Loucy (cell line): ENCODE data around the gene RYR2.

Experiments used
- H2AFZ ChIP-seq: fragments of 200-600 bp; sonication (generic); 2 replicates; pipeline ENCODE4 v1.6.0; 2016; ENCODE audit warnings: antibody characterized with exemption, mild to moderate bottlenecking, low read length, moderate library complexity
- H3F3A ChIP-seq: fragments of 200-600 bp; 2 replicates; pipeline ENCODE4 v1.6.0; 2016; ENCODE audit warnings: antibody characterized with exemption, low read depth, mild to moderate bottlenecking
- H3K27me3 ChIP-seq: fragments of 200-600 bp; sonication (generic); 2 replicates; pipeline ENCODE4 v1.6.1; 2014; ENCODE audit warnings: low read length, mild to moderate bottlenecking; ENCODE audit not compliant: insufficient read depth, poor library complexity, severe bottlenecking
- H3K36me3 ChIP-seq: fragments of 200-600 bp; sonication (generic); 2 replicates; pipeline ENCODE4 v1.6.1; 2016; ENCODE audit warnings: low read length; ENCODE audit not compliant: insufficient read depth
- H3K4me1 ChIP-seq: fragments of 200-600 bp; sonication (generic); 2 replicates; pipeline ENCODE4 v1.5.1; 2014; ENCODE audit warnings: low read length, mild to moderate bottlenecking; ENCODE audit not compliant: insufficient read depth, poor library complexity, severe bottlenecking
- H3K4me2 ChIP-seq: fragments of 200-600 bp; sonication (generic); 2 replicates; pipeline ENCODE4 v1.6.0; 2014; ENCODE audit warnings: antibody characterized with exemption, low read length, low read depth, mild to moderate bottlenecking; ENCODE audit not compliant: poor library complexity, severe bottlenecking
- H3K4me3 ChIP-seq: fragments of 200-600 bp; sonication (generic); 2 replicates; pipeline ENCODE4 v1.5.1; 2014; ENCODE audit warnings: low read length, mild to moderate bottlenecking, mixed read lengths; ENCODE audit not compliant: poor library complexity, severe bottlenecking
- H3K79me2 ChIP-seq: fragments of 200-600 bp; sonication (generic); 2 replicates; pipeline ENCODE4 v1.6.1; 2014; ENCODE audit warnings: low read length; ENCODE audit not compliant: insufficient read depth
- H3K9ac ChIP-seq: fragments of 200-600 bp; sonication (generic); 2 replicates; pipeline ENCODE4 v1.6.0; 2014; ENCODE audit warnings: mild to moderate bottlenecking, low read depth, low read length, moderate library complexity; ENCODE audit not compliant: poor library complexity, severe bottlenecking
- H3K9me2 ChIP-seq: fragments of 200-600 bp; sonication (generic); replicated peaks from 2 replicates; pipeline ENCODE4 v1.6.1; 2016; ENCODE audit warnings: low read depth, low read length, mixed read lengths
- H3K9me3 ChIP-seq: fragments of 200-600 bp; sonication (generic); 2 replicates; pipeline ENCODE4 v1.6.1; 2014; ENCODE audit warnings: mild to moderate bottlenecking, antibody characterized with exemption, low read length, low read depth; ENCODE audit not compliant: insufficient read depth
- H4K20me1 ChIP-seq: fragments of 200-600 bp; sonication (generic); 2 replicates; pipeline ENCODE4 v1.6.0; 2014; ENCODE audit warnings: antibody characterized with exemption, low read length, mild to moderate bottlenecking; ENCODE audit not compliant: insufficient read depth, poor library complexity, severe bottlenecking
- CTCF ChIP-seq: fragments of 200-600 bp; sonication (generic); conservative IDR thresholded peaks from 2 replicates; pipeline ENCODE4 v1.5.1; 2014; ENCODE audit warnings: mild to moderate bottlenecking, antibody characterized with exemption, low read length
- EZH2phosphoT487 ChIP-seq: fragments of 200-600 bp; IDR thresholded peaks from 2 replicates; pipeline ENCODE4 v1.6.1; 2018; ENCODE audit warnings: antibody characterized with exemption, mild to moderate bottlenecking, moderate library complexity, borderline replicate concordance

The RYR2 gene

GRCh38 chr1:237503292-237503691, 461.3 kb downstream of the RYR2 start:
- no peak overlapping the region for H2AFZ ChIP-seq
- H3F3A ChIP-seq, result no peaks in the 10 kb centered on the region
- no peaks in the 10 kb centered on the region for H4K20me1 ChIP-seq
- H3K4me2 ChIP-seq, result no peak overlapping the region
- no peaks in the 10 kb centered on the region for H3K36me3 ChIP-seq
- H3K4me3 ChIP-seq, result no peak overlapping the region
- H3K79me2 ChIP-seq, result no peaks in the 10 kb centered on the region
- H3K9ac ChIP-seq, result no peak overlapping the region
- H3K9me2 ChIP-seq, result no peaks in the 10 kb centered on the region
- H3K27me3 ChIP-seq, result no peaks in the 10 kb centered on the region
- TF ChIP-seq EZH2phosphoT487, result no peak
- no peaks in the 10 kb centered on the region for H3K9me3 ChIP-seq
- no peaks in the 10 kb centered on the region for H3K4me1 ChIP-seq

GRCh38 chr1:237507005-237507404, 465.0 kb downstream of the RYR2 start:
- no peaks in the 10 kb centered on the region for H4K20me1 ChIP-seq
- no peaks in the 10 kb centered on the region for H3K9me3 ChIP-seq
- no peaks in the 10 kb centered on the region for H3K36me3 ChIP-seq
- no peaks in the 10 kb centered on the region for H3K79me2 ChIP-seq
- no peaks in the 10 kb centered on the region for H3F3A ChIP-seq
- no peaks in the 10 kb centered on the region for H3K27me3 ChIP-seq
- no peak overlapping the region for H3K9ac ChIP-seq
- H3K4me1 ChIP-seq, result no peaks in the 10 kb centered on the region
- no peak overlapping the region; the same call in 1 of the 2 replicates for H2AFZ ChIP-seq
- TF ChIP-seq EZH2phosphoT487 (no peak), CTCF (no peak)
- no peaks in the 10 kb centered on the region for H3K9me2 ChIP-seq
- H3K4me2 ChIP-seq, result no peak overlapping the region
- no peak overlapping the region for H3K4me3 ChIP-seq

- Histone ChIP-seq H2AFZ (no peak overlapping the region), H3K4me2 (no peak overlapping the region), H3K27me3 (no peaks in the 10 kb centered on the region), H3K4me1 (no peaks in the 10 kb centered on the region), H3K9me2 (no peaks in the 10 kb centered on the region), H4K20me1 (no peaks in the 10 kb centered on the region), H3K9me3 (no peaks in the 10 kb centered on the region), H3K79me2 (no peaks in the 10 kb centered on the region), H3K9ac (no peak overlapping the region), H3F3A (no peaks in the 10 kb centered on the region), H3K4me3 (no peak overlapping the region), H3K36me3 (no peaks in the 10 kb centered on the region)
- TF ChIP-seq EZH2phosphoT487, result no peak
- no peak for TF ChIP-seq CTCF
Observed at GRCh38 chr1:237509748-237510147, 467.8 kb downstream of the RYR2 start.

GRCh38 chr1:237525102-237525501, 483.1 kb downstream of the RYR2 start:
- H3K36me3 ChIP-seq, result no peaks in the 10 kb centered on the region
- no peak overlapping the region for H3K4me3 ChIP-seq
- H3K4me1 ChIP-seq, result no peaks in the 10 kb centered on the region
- no peak overlapping the region for H2AFZ ChIP-seq
- H3F3A ChIP-seq, result no peaks in the 10 kb centered on the region
- H4K20me1 ChIP-seq, result no peaks in the 10 kb centered on the region
- no peaks in the 10 kb centered on the region for H3K79me2 ChIP-seq
- TF ChIP-seq CTCF, result no peak
- no peak for TF ChIP-seq EZH2phosphoT487
- H3K27me3 ChIP-seq, result no peaks in the 10 kb centered on the region
- no peak overlapping the region for H3K9ac ChIP-seq
- H3K9me2 ChIP-seq, result no peaks in the 10 kb centered on the region
- H3K9me3 ChIP-seq, result no peaks in the 10 kb centered on the region
- H3K4me2 ChIP-seq, result no peak overlapping the region
